K562 (cell line): ENCODE data around the gene ORC1. TPM values are rescaled to one million over a fixed set of nuclear protein-coding genes. Genes with fewer than 3 reads are reported as not detected.

Experiments
- ATAC-seq: fragments of 200-7000 bp; cut with Tn5 transposase; 3 replicates; pipeline ENCODE4 v1.9.1; 2020; ENCODE audit warnings: moderate library complexity
- BruUV-seq: library from RNA; stranded (reverse); fragments of 400-500 nt; replicated peaks from 2 replicates; lab custom pipeline; 2021; lab: Mats Ljungman, UMichigan
- CTCF ChIA-PET: fragments of 300-600 bp; formaldehyde crosslinking; extraction: SDS; loops from one replicate; lab custom pipeline; 2021; ENCODE audit warnings: low intra/inter-chr PET ratio; lab: Yijun Ruan, JAX
- POLR2A ChIA-PET: fragments of 300-600, 350-650 bp; sonication (Branson Sonifier 250); formaldehyde crosslinking; extraction: SDS; loops from one replicate; lab custom pipeline; 2021; ENCODE audit warnings: antibody characterized with exemption, inconsistent platforms; lab: Yijun Ruan, JAX
- DNase-seq, 4 experiments: peaks; one replicate each; pipeline versions ENCODE4 v3.0.0 to v3.0.0-alpha.2; 2011 to 2018; ENCODE audit warnings: low spot score in 3 of 4, mixed read lengths in 3 of 4; ENCODE audit errors: extremely low read depth in 1 of 4
- FAIRE-seq: peaks from 2 replicates; lab custom pipeline; 2011; peaks lifted over from hg19 to GRCh38; lab: Jason Lieb, UNC
- H2AFZ ChIP-seq: 2 replicates; pipeline ENCODE4 v1.6.0; 2011; ENCODE audit warnings: low read depth, low read length, control low read depth, inconsistent platforms
- H3K27ac ChIP-seq: fragments of 200-600 bp; 3 replicates; pipeline ENCODE4 v1.8.0; 2011; ENCODE audit warnings: low read depth, mild to moderate bottlenecking, control low read depth, inconsistent platforms, low read length, moderate library complexity, mixed read lengths; ENCODE audit errors: extremely low read depth
- H3K27me3 ChIP-seq, 2 experiments: fragments of 300-600 bp in 1 of 2; 2 replicates in 1 of 2; 3 replicates in 1 of 2; pipeline versions ENCODE4 v1.6.0 to v1.8.0; 2011; ENCODE audit warnings: inconsistent platforms in 2 of 2, low read length in 2 of 2, mild to moderate bottlenecking in 1 of 2, mixed read lengths in 1 of 2, moderate library complexity in 1 of 2; ENCODE audit not compliant: control insufficient read depth in 2 of 2, insufficient read depth in 2 of 2
- H3K36me3 ChIP-seq: fragments of 300-600 bp; 3 replicates; pipeline ENCODE4 v1.8.0; 2011; ENCODE audit warnings: mild to moderate bottlenecking, low read length, inconsistent platforms; ENCODE audit not compliant: control insufficient read depth, insufficient read depth
- H3K4me1 ChIP-seq, 2 experiments: fragments of 200-600 bp in 1 of 2; replicated peaks in 1 of 2; 2 replicates in 1 of 2; 3 replicates in 1 of 2; pipeline versions ENCODE4 v1.5.1 to v1.8.0; 2011; ENCODE audit warnings: inconsistent platforms in 2 of 2, low read length in 2 of 2, mild to moderate bottlenecking in 1 of 2, mixed read lengths in 1 of 2, moderate library complexity in 1 of 2; ENCODE audit not compliant: control insufficient read depth in 2 of 2, insufficient read depth in 2 of 2
- H3K4me2 ChIP-seq: 2 replicates; pipeline ENCODE4 v1.6.1; 2011; ENCODE audit warnings: low read length, control low read depth, inconsistent platforms, mixed read lengths; ENCODE audit not compliant: insufficient read depth
- H3K4me3 ChIP-seq: fragments of 200-600 bp; sonication (generic), shearing (Covaris generic); 2 replicates; pipeline ENCODE4 v1.5.1; 2016; ENCODE audit warnings: control low read depth, inconsistent platforms
- H3K79me2 ChIP-seq: fragments of 200-600 bp; 3 replicates; pipeline ENCODE4 v1.8.0; 2011; ENCODE audit warnings: low read length, inconsistent platforms; ENCODE audit not compliant: control insufficient read depth, insufficient read depth
- H3K9ac ChIP-seq, 2 experiments: 2 replicates each; pipeline versions ENCODE4 v1.6.0 to v1.6.1; 2011; ENCODE audit warnings: low read depth in 2 of 2, low read length in 2 of 2, control low read depth in 1 of 2, inconsistent platforms in 1 of 2, mild to moderate bottlenecking in 1 of 2, mixed read lengths in 1 of 2; ENCODE audit not compliant: insufficient read depth in 1 of 2
- H3K9me1 ChIP-seq: one replicate; pipeline ENCODE4 v1.6.0; 2011; ENCODE audit warnings: inconsistent platforms, mild to moderate bottlenecking, low read length, moderate library complexity; ENCODE audit not compliant: control insufficient read depth, insufficient read depth
- H3K9me3 ChIP-seq: replicated peaks from 2 replicates; pipeline ENCODE4 v1.5.1; 2011; ENCODE audit warnings: low read depth, low read length, inconsistent platforms; ENCODE audit not compliant: control insufficient read depth, insufficient read depth
- H4K20me1 ChIP-seq: replicated peaks from 2 replicates; pipeline ENCODE4 v1.6.1; 2011; ENCODE audit warnings: low read length, inconsistent platforms, mixed read lengths; ENCODE audit not compliant: control insufficient read depth, insufficient read depth
- CSDE1 ChIP-seq, 2 experiments: fragments of 450-650 bp; IDR thresholded peaks; 2 replicates each; pipeline ENCODE4 v1.6.1; 2016; ENCODE audit warnings: mild to moderate bottlenecking in 1 of 2
- ESRRB ChIP-seq: fragments of 250-450 bp; sonication (Bioruptor Pico); IDR thresholded peaks from 2 replicates; pipeline ENCODE4 v1.5.0; 2020; ENCODE audit warnings: mild to moderate bottlenecking, moderate library complexity, borderline replicate concordance
- ILF3 ChIP-seq: fragments of 450-650 bp; IDR thresholded peaks from 2 replicates; pipeline ENCODE4 v1.6.1; 2018; ENCODE audit warnings: antibody characterized with exemption, mild to moderate bottlenecking, moderate library complexity, borderline replicate concordance
- IRF2 ChIP-seq: sonication (generic); formaldehyde crosslinking; IDR thresholded peaks from 2 replicates; pipeline ENCODE4 v1.8.1; 2022; ENCODE audit warnings: mild to moderate bottlenecking, missing genetic modification reagents
- NR2F6 ChIP-seq: fragments of 450-650 bp; formaldehyde crosslinking; IDR thresholded peaks from 2 replicates; pipeline ENCODE4 v1.4.0; 2020; ENCODE audit warnings: mild to moderate bottlenecking
- TOE1 ChIP-seq, 2 experiments: fragments of 450-650 bp in 1 of 2; sonication (generic) in 1 of 2; formaldehyde crosslinking in 1 of 2; IDR thresholded peaks; 2 replicates each; pipeline versions ENCODE4 v1.7.1 to v1.8.0; 2016 to 2022; ENCODE audit warnings: borderline replicate concordance in 2 of 2, mild to moderate bottlenecking in 2 of 2, antibody characterized with exemption in 1 of 2, inconsistent platforms in 1 of 2, low read depth in 1 of 2, missing genetic modification reagents in 1 of 2, moderate library complexity in 1 of 2
- XRCC4 ChIP-seq: IDR thresholded peaks from one replicate; pipeline ENCODE4 v1.6.1; 2011; ENCODE audit not compliant: insufficient read depth, insufficient read length; ENCODE audit errors: extremely low read depth
- ZNF324 ChIP-seq: fragments of 250-450 bp; sonication (Bioruptor Pico); IDR thresholded peaks from 2 replicates; pipeline ENCODE4 v1.4.0; 2020; ENCODE audit warnings: mild to moderate bottlenecking
- ZNF436 ChIP-seq: fragments of 250-450, 450-650 bp; sonication (Bioruptor Pico); formaldehyde crosslinking; IDR thresholded peaks from 2 replicates; pipeline ENCODE4 v1.7.0; 2020; ENCODE audit warnings: mild to moderate bottlenecking
- ZZZ3 ChIP-seq: fragments of 450-650 bp; IDR thresholded peaks from 2 replicates; pipeline ENCODE4 v1.6.1; 2016; ENCODE audit warnings: antibody characterized with exemption, mild to moderate bottlenecking, moderate library complexity
- WGBS: fragments of 100-300 bp; shearing (Covaris generic); methylation state at CpG from one replicate; pipeline ENCODE4 v1.1.6; 2016; ENCODE audit warnings: low coverage, mixed read lengths; ENCODE audit not compliant: insufficient coverage; ENCODE audit errors: missing lambda C conversion rate; 5-methylcytosine and 5-hydroxymethylcytosine counted together
- in situ Hi-C: fragments of 300-500 bp; cut with MboI; formaldehyde crosslinking; loops from 4 replicates; pipeline ENCODE4 v1.15.0; 2018; ENCODE audit warnings: inconsistent platforms, mixed read lengths
- intact Hi-C: fragments of 100-400 bp; cut with micrococcal nuclease; formaldehyde crosslinking; loops from 2 replicates; pipeline ENCODE4 v1.14.2; 2022
- polyA plus RNA-seq, 8 experiments: library from polyadenylated mRNA; depleted of rRNA in 4 of 8; stranded (reverse) in 5 of 8; unstranded in 3 of 8; fragments of >200 nt; fragmentation: Nextera tagmentation in 2 of 8; fragmentation: Illumina TruSeq in 1 of 8; extraction: Ambion mirVana in 2 of 8; extraction: Trizol in 1 of 8; gene quantifications; 2 replicates each; pipeline versions ENCODE4 v1.2.1 to v1.2.3, GENCODE V29; 2011 to 2014; ENCODE audit warnings: inconsistent platforms in 1 of 8, missing spikeins in 1 of 8
- total RNA-seq, 7 experiments: library from RNA; depleted of rRNA in 6 of 7; stranded (reverse); fragments of >200 nt in 6 of 7; fragmentation: Illumina TruSeq in 2 of 7; extraction: Trizol in 2 of 7; gene quantifications; 2 replicates each; pipeline versions ENCODE4 v1.2.1 to v1.2.3, GENCODE V29; 2011 to 2021; ENCODE audit warnings: low replicate concordance in 1 of 7
- TF ChIP-seq, protein P1 (sequence below): sonication (generic); formaldehyde crosslinking; IDR thresholded peaks from 2 replicates; pipeline ENCODE4 v1.9.0; 2022; ENCODE audit warnings: mild to moderate bottlenecking, missing genetic modification reagents
- TF ChIP-seq, protein P2 (sequence below): fragments of 250-450 bp; sonication (Bioruptor Pico); IDR thresholded peaks from 2 replicates; pipeline ENCODE4 v1.5.0; 2021; ENCODE audit warnings: mild to moderate bottlenecking, borderline replicate concordance
- TF ChIP-seq, protein P3 (sequence below): sonication (generic); formaldehyde crosslinking; IDR thresholded peaks from 2 replicates; pipeline ENCODE4 v1.4.0; 2020; ENCODE audit warnings: mild to moderate bottlenecking, missing genetic modification reagents
- TF ChIP-seq, protein P4 (sequence below): sonication (generic); formaldehyde crosslinking; IDR thresholded peaks from 2 replicates; pipeline ENCODE4 v1.8.0; 2022; ENCODE audit warnings: mild to moderate bottlenecking, missing genetic modification reagents

ORC1 gene
- total and polyA plus RNA-seq, 9 of the 15 experiments (the other 6 are each of a cell fraction or from before 2014, with no cell fraction given), result 26.4 to 91.6 (median 69.7) TPM

DNA sequence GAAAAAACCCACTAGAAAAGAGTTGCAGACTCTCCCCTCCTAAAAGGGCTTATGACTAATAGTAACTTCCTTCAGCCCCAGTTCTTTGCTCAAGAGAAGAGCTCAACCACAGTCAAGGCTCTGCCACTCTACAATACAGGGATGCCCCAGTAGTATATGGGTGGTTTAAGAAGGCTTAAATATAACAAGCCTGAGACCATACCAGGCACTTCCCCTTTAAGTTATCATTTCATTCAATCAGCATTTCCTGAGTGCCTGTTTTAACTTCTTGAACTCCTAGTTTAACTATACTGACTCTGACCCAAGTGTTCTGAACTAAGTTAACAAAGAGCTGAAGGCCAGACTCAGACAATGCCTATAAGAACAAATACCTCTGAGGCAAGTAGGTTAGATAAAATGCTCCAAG is 20.0 kb upstream of the ORC1 start (continued):
- TF ChIP-seq, protein P1, sequence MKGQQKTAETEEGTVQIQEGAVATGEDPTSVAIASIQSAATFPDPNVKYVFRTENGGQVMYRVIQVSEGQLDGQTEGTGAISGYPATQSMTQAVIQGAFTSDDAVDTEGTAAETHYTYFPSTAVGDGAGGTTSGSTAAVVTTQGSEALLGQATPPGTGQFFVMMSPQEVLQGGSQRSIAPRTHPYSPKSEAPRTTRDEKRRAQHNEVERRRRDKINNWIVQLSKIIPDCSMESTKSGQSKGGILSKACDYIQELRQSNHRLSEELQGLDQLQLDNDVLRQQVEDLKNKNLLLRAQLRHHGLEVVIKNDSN (CRISPR knock-in tag), result no peak

DNA sequence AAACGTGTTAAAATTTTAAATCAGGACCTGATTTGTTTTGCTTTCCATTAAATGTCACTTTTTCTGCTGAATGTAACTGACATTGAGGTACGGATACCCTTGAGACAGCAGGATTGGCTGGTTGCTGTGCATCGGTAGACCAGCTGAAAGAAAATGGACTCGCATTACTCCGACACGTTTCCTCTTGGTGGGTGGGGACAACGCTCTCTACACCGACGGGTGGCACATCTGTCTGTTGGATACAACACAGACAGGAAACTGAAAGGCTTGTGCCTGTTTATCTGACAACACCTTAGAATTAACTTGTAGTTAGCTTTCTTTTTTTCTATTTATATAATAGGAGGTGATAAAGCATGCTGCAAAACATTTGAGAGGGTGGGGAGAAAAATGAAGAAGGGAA is 19.5 kb upstream of the ORC1 start:
- DNase-seq, result peak in 2 of 4 experiments; percentile 57 to 59
- peak; percentile 82 for ATAC-seq
- TF ChIP-seq ZNF324 (CRISPR knock-in tag), result no peak
- TF ChIP-seq IRF2 (CRISPR knock-in tag), result no peak
- no peak for TF ChIP-seq ZNF436 (CRISPR knock-in tag)
- no peak for TF ChIP-seq XRCC4
- TF ChIP-seq ZZZ3, result 0 out of 2 replicates have a peak, but pooled peaks have one; percentile 36
- no peak for TF ChIP-seq ILF3
- no peak for TF ChIP-seq CSDE1 (IDR thresholded peaks at IDR 0.05)
- TF ChIP-seq, protein P2, sequence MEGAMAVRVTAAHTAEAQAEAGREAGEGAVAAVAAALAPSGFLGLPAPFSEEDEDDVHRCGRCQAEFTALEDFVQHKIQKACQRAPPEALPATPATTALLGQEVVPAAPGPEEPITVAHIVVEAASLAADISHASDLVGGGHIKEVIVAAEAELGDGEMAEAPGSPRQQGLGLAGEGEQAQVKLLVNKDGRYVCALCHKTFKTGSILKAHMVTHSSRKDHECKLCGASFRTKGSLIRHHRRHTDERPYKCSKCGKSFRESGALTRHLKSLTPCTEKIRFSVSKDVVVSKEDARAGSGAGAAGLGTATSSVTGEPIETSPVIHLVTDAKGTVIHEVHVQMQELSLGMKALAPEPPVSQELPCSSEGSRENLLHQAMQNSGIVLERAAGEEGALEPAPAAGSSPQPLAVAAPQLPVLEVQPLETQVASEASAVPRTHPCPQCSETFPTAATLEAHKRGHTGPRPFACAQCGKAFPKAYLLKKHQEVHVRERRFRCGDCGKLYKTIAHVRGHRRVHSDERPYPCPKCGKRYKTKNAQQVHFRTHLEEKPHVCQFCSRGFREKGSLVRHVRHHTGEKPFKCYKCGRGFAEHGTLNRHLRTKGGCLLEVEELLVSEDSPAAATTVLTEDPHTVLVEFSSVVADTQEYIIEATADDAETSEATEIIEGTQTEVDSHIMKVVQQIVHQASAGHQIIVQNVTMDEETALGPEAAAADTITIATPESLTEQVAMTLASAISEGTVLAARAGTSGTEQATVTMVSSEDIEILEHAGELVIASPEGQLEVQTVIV (CRISPR knock-in tag), result 0 out of 2 replicates have a peak, but pooled peaks have one; percentile 40
- TF ChIP-seq, protein P3, sequence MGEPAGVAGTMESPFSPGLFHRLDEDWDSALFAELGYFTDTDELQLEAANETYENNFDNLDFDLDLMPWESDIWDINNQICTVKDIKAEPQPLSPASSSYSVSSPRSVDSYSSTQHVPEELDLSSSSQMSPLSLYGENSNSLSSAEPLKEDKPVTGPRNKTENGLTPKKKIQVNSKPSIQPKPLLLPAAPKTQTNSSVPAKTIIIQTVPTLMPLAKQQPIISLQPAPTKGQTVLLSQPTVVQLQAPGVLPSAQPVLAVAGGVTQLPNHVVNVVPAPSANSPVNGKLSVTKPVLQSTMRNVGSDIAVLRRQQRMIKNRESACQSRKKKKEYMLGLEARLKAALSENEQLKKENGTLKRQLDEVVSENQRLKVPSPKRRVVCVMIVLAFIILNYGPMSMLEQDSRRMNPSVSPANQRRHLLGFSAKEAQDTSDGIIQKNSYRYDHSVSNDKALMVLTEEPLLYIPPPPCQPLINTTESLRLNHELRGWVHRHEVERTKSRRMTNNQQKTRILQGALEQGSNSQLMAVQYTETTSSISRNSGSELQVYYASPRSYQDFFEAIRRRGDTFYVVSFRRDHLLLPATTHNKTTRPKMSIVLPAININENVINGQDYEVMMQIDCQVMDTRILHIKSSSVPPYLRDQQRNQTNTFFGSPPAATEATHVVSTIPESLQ (CRISPR knock-in tag), result no peak
- TF ChIP-seq, protein P4, sequence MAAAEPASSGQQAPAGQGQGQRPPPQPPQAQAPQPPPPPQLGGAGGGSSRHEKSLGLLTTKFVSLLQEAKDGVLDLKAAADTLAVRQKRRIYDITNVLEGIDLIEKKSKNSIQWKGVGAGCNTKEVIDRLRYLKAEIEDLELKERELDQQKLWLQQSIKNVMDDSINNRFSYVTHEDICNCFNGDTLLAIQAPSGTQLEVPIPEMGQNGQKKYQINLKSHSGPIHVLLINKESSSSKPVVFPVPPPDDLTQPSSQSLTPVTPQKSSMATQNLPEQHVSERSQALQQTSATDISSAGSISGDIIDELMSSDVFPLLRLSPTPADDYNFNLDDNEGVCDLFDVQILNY (CRISPR knock-in tag), result no peak
- no peak for TF ChIP-seq ESRRB (CRISPR knock-in tag)
- TF ChIP-seq TOE1 (IDR thresholded peaks at IDR 0.05; ENCODE audit: borderline replicate concordance), result 0 out of 2 replicates have a peak, but pooled peaks have one; percentile 16
- no peak for TF ChIP-seq TOE1 (CRISPR knock-in tag; IDR thresholded peaks at IDR 0.05; ENCODE audit: borderline replicate concordance, low read depth)
- TF ChIP-seq NR2F6 (CRISPR knock-in tag), result no peak

More for the DNA sequence above, 19.5 kb upstream of the ORC1 start:
- Histone ChIP-seq H3K9me1 (no peaks in the 10 kb centered on the region), H3K27ac (peak overlapping the region; percentile 56; the same call in 2 of the 3 replicates), H2AFZ (peak overlapping the region; percentile 35), H3K79me2 (no peaks in the 10 kb centered on the region), H3K36me3 (peaks cover 53% of the 10 kb centered on the region), H4K20me1 (no peaks in the 10 kb centered on the region), H3K9me3 (no peaks in the 10 kb centered on the region), H3K4me1 (peaks cover 0 to 21% of the 10 kb centered on the region in 2 experiments; a peak in 4 of 5 replicates), H3K4me2 (peak overlapping the region; percentile 9; the same call in 1 of the 2 replicates), H3K9ac (no peak overlapping the region), H3K4me3 (no peak overlapping the region), H3K27me3 (no peaks in the 10 kb centered on the region)
- in situ Hi-C loops, result no loop called here
- CTCF ChIA-PET, result no interaction called here
- POLR2A ChIA-PET, result interaction anchor here (0.5 to 2.1 kb wide), 6 partner anchors 9 to 238 kb away, joined by 3 to 10 read pairs (median 6); partner anchors contain the start of genes ORC1 and PRPF38A
- FAIRE-seq, result peak; percentile 35
- intact Hi-C loops, result no loop called here
- WGBS, result 12% methylated on average over 9 of the region's 9 CpGs
- no TSS peak for BruUV-seq
